Measurements from ENCODE around the gene C12orf60. TPM values are rescaled to one million over a fixed set of nuclear protein-coding genes. Genes with fewer than 3 reads are reported as not detected.
"Not testable (repeated sequence)": the region's sequence is repeated elsewhere in the genome, so short reads cannot be mapped to it uniquely, and the experiment has no call there.

Gene C12orf60, protein sequence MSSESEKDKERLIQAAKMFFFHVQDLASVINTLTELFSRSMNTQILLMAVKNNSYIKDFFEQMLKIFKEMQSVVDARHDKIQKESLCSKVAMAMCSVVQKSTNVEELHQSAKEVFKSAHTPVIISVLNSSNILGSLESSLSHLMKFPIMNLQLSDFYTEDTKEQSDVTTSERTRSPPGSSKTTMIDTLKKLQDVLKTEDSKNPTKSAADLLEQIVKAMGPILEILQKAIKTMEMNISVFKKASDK
- total RNA-seq: 1 to 10 TPM; 2.4 to 5.1 TPM

DNA sequence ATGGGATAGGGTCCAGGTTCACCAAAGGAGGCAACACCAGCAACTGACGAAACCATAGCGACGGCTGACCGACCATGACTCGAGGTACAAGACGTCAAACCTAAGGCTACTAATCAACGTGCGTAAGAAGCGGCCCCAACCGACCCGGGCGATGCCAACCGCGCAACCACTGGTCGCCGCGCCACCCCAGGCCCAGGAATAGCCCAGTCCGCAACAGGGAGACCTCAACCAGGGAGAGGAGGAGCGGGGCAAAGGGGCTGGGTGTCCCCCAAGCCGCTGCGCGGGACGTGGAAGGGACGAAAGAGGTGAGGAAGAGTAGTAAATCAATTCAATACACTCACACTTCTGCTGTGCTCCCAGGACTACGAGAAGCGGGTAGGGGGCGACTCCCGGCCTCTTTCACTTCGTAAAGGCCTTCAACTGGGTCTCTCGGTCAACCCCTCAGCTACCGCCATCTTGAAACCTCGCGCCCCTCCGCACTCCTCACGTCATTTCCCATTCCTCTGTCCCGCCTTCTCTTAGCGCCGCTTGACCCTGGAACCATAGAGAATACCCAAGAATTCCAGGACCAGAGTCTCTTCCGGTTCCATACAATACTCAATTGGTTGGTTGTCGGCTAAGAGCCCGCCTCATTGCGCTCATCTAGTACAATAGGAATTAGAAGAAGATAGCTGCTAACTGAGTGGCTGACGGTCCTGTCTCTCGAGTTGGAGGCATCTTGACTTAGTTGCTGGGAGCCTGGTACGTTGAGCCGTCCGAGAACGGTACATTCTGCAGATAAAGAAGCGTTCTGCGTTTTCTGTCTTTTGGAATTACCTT is at the start of gene C12orf60, which contains the start of gene WBP11:
Gene C12orf60, plus strand, starts transcription at position 660 of the 819 bp plus-strand sequence. CDS start 19,266 bp downstream, outside the sequence.
Gene WBP11, minus strand, starts transcription at position 468 of the 819 bp plus-strand sequence. CDS start 2,095 bp downstream, outside the sequence.
- peaks cover 5 to 24% of the 10 kb centered on the region in 2 donors for H3K36me3 Mint-ChIP-seq (ENCODE audit: insufficient read depth in 2 of 2)
- no peaks in the 10 kb centered on the region for H3K27me3 Mint-ChIP-seq (ENCODE audit: low read depth)
- peaks cover 17% of the 10 kb centered on the region for H3K4me1 Mint-ChIP-seq (ENCODE audit: low read depth)
- H3K9me3 Mint-ChIP-seq: no peaks in the 10 kb centered on the region
- H3K27ac Mint-ChIP-seq: no peak within 1 kb of the TSS
- no peak within 1 kb of the TSS for H3K4me3 Mint-ChIP-seq
- ATAC-seq (replicated peaks in 1 of 2) (peak; percentile 98), DNase-seq (peak; percentile 87 to 90)

- peaks cover 13 to 14% of the 10 kb centered on the region in 2 donors for H3K36me3 Mint-ChIP-seq (ENCODE audit: insufficient read depth in 2 of 2)
- ATAC-seq (replicated peaks in 1 of 2) (no peak), DNase-seq (no peak)
- no peaks in the 10 kb centered on the region for H3K27me3 Mint-ChIP-seq (ENCODE audit: low read depth)
- no peaks in the 10 kb centered on the region for H3K4me1 Mint-ChIP-seq (ENCODE audit: low read depth)
- H3K4me3 Mint-ChIP-seq: no peak overlapping the region
- no peak overlapping the region for H3K27ac Mint-ChIP-seq
- H3K9me3 Mint-ChIP-seq: peaks cover 0 to 5% of the 10 kb centered on the region in 2 donors
Observed at GRCh38 chr12:14756334-14757143, 46.9 kb upstream of the C12orf60 start.

- not testable (repeated sequence) for H3K27me3 Mint-ChIP-seq (ENCODE audit: low read depth); DNase-seq; H3K4me3 Mint-ChIP-seq; H3K4me1 Mint-ChIP-seq (ENCODE audit: low read depth); ATAC-seq (replicated peaks in 1 of 2)
- Mint-ChIP-seq H3K27ac (peak overlapping the region; percentile 24), H3K36me3 (ENCODE audit: insufficient read depth in 2 of 2) (peaks cover 15 to 20% of the 10 kb centered on the region in 2 donors), H3K9me3 (peaks cover 0 to 10% of the 10 kb centered on the region in 2 donors)
Observed at GRCh38 chr12:14759711-14760280, 43.7 kb upstream of the C12orf60 start.

DNA sequence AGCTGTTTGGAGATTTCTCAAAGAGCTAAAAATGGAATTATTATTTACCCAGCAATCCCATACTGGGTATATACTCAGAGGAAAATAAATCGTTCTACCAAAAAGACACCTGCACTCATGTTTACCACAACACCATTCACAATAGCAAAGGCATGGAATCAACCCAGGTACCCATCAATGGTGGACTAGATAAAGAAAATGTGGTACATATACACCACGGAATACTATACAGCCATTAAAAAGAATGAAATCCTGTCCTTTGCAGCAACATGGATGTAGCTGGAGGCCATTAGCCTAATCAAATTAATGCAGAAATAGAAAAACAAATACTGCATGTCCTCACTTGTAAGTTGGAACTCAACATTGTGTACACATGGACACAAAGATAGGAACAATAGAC is 38.1 kb upstream of the C12orf60 start:
- H3K9me3 Mint-ChIP-seq: peaks cover 9% of the 10 kb centered on the region in 2 donors
- peaks cover 30 to 51% of the 10 kb centered on the region in 2 donors for H3K36me3 Mint-ChIP-seq (ENCODE audit: insufficient read depth in 2 of 2)

DNA sequence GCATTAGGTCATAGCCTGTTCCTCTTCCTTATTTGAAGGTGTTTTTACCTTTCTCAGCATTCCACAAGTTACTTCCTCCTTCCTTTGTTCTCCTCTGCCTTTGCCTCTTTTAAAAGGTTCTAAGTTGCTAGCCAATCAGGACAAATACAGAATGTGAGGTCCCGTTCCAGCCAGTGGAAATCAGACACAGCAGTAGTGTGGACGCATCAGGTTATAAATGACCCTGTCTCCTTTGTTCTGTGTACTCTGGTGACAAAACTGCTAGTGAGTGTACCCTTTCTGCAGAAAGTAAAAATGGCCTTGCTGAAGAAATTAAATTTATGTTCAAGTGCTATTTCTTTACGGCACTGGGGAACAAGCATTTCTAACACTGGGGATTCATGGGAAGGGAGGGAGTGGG is 37.5 kb upstream of the C12orf60 start:
- not testable (repeated sequence) for H3K9me3 Mint-ChIP-seq; DNase-seq; H3K27me3 Mint-ChIP-seq (ENCODE audit: low read depth); H3K4me3 Mint-ChIP-seq; ATAC-seq (replicated peaks in 1 of 2)
- H3K36me3 Mint-ChIP-seq (ENCODE audit: insufficient read depth in 2 of 2): peaks cover 29 to 54% of the 10 kb centered on the region in 2 donors
- peak overlapping the region; percentile 39 for H3K27ac Mint-ChIP-seq
- peaks cover 43% of the 10 kb centered on the region for H3K4me1 Mint-ChIP-seq (ENCODE audit: low read depth)

More for the DNA sequence above, 38.1 kb upstream of the C12orf60 start:
- H3K4me1 Mint-ChIP-seq (ENCODE audit: low read depth): peaks cover 39% of the 10 kb centered on the region
- H3K27ac Mint-ChIP-seq: peak overlapping the region; percentile 80
- H3K27me3 Mint-ChIP-seq (ENCODE audit: low read depth): no peaks in the 10 kb centered on the region
- no peak overlapping the region for H3K4me3 Mint-ChIP-seq
- no peak for ATAC-seq (replicated peaks in 1 of 2)
- DNase-seq: no peak

DNA sequence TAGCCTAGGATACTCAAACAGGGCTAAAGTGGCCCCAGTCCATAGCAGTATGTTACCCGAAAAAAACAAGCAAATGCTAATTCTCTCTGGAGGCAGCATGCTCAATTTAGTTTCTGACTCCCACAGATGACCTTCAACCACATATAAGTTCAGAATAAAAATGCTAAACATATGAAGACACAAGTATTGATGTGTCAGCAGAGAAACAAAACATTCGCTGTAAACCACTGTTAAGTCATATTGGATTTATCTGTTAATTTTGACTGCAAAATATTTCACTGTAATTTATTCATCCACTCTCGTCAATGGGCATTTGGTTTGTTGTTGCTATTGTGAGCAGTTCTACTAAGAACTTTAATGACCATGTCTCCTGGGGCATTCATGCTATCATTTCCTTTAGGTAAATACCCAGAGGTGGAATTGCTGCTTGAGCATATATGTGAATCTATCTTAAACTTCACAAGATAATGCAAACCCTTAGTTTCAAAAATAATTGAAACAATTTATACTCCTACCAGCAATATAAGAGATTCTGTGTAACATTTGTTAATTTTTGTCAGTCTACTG is 36.7 kb upstream of the C12orf60 start:
- H3K27me3 Mint-ChIP-seq (ENCODE audit: low read depth): no peaks in the 10 kb centered on the region
- peaks cover 50% of the 10 kb centered on the region for H3K4me1 Mint-ChIP-seq (ENCODE audit: low read depth)
- H3K4me3 Mint-ChIP-seq: peak overlapping the region; percentile 20 to 67
- H3K9me3 Mint-ChIP-seq: peaks cover 7 to 9% of the 10 kb centered on the region in 2 donors
- peak overlapping the region; percentile 87 for H3K27ac Mint-ChIP-seq
- DNase-seq (no peak), ATAC-seq (replicated peaks in 1 of 2) (no peak)
- peaks cover 25 to 51% of the 10 kb centered on the region in 2 donors for H3K36me3 Mint-ChIP-seq (ENCODE audit: insufficient read depth in 2 of 2)

GRCh38 chr12:14767617-14768016 is 35.9 kb upstream of the C12orf60 start:
- peaks cover 4 to 9% of the 10 kb centered on the region in 2 donors for H3K9me3 Mint-ChIP-seq
- H3K4me3 Mint-ChIP-seq: peak overlapping the region; percentile 67 to 99
- H3K4me1 Mint-ChIP-seq (ENCODE audit: low read depth): peaks cover 50% of the 10 kb centered on the region
- DNase-seq: no peak
- H3K36me3 Mint-ChIP-seq (ENCODE audit: insufficient read depth in 2 of 2): peaks cover 25 to 47% of the 10 kb centered on the region in 2 donors
- H3K27ac Mint-ChIP-seq: peak overlapping the region; percentile 87
- no peak for ATAC-seq (replicated peaks in 1 of 2)
- H3K27me3 Mint-ChIP-seq (ENCODE audit: low read depth): no peaks in the 10 kb centered on the region

DNA sequence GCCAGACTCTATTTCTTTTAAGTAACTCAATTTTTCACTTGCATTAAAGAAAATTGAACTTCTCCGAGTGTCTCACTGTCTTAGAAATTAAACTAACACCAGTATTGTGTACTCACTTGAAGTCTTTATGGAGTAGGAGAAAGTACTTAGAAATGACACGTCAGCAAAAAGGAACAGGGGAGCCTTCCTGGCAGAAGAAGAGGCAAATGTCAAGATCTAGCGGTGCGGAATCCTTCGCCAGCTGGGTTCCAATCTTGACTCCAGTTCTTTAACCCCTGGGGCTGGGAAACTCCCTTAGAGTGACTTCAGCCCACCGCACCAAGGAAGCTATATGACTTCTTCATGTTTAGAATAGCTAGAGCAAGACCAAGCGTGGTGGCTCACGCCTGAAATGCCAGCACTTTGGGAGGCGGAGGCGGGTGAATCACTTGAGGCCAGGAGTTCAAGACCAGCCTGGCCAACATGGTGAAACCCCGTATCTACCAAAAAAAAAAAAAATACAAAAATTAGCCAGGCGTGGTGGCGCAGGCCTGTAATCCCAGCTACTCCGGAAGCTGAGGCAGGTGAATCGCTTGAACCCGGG is 34.6 kb upstream of the C12orf60 start:
- peaks cover 4 to 9% of the 10 kb centered on the region in 2 donors for H3K9me3 Mint-ChIP-seq
- peak overlapping the region; percentile 98 to 99 for H3K4me3 Mint-ChIP-seq
- peaks cover 24 to 46% of the 10 kb centered on the region in 2 donors for H3K36me3 Mint-ChIP-seq (ENCODE audit: insufficient read depth in 2 of 2)
- ATAC-seq (replicated peaks in 1 of 2) (no peak), DNase-seq (peak; percentile 47 to 57)
- no peaks in the 10 kb centered on the region for H3K27me3 Mint-ChIP-seq (ENCODE audit: low read depth)
- H3K4me1 Mint-ChIP-seq (ENCODE audit: low read depth): peaks cover 54% of the 10 kb centered on the region
- peak overlapping the region; percentile 99 for H3K27ac Mint-ChIP-seq

DNA sequence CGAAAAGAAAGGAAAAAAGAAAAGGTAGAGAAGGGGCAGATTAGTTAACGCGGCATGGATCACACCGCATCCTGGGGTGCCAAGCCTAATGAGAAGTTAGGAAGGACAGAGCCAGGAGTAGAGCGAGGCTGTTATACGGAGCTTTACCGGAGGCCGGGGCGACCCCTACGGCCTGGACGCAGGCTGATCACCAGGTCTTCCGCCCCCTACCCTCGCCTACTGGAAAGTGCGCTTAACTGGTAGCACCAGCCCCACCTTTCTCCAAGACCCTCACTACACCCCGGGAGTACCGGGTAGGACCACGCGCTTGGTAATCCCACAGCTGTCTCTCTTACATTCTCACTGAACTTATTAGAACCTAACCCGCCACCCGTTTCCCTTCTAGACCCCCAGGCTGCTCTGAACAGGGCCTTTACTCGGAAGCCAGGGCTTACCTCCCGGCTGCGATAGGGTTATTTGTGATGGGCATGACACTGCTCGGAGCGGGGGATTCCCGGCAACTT is 34.0 kb upstream of the C12orf60 start:
- ATAC-seq (replicated peaks in 1 of 2) (peak; percentile 2), DNase-seq (peak in 1 of 2 donors; percentile 48)
- peaks cover 4 to 9% of the 10 kb centered on the region in 2 donors for H3K9me3 Mint-ChIP-seq
- peaks cover 30 to 49% of the 10 kb centered on the region in 2 donors for H3K36me3 Mint-ChIP-seq (ENCODE audit: insufficient read depth in 2 of 2)
- H3K4me3 Mint-ChIP-seq: peak overlapping the region; percentile 98 to 99
- H3K4me1 Mint-ChIP-seq (ENCODE audit: low read depth): peaks cover 60% of the 10 kb centered on the region
- no peaks in the 10 kb centered on the region for H3K27me3 Mint-ChIP-seq (ENCODE audit: low read depth)
- peak overlapping the region; percentile 99 for H3K27ac Mint-ChIP-seq

- H3K27me3 Mint-ChIP-seq (ENCODE audit: low read depth): no peaks in the 10 kb centered on the region
- peak overlapping the region; percentile 99 for H3K27ac Mint-ChIP-seq
- peaks cover 31 to 48% of the 10 kb centered on the region in 2 donors for H3K36me3 Mint-ChIP-seq (ENCODE audit: insufficient read depth in 2 of 2)
- peak overlapping the region; percentile 98 to 99 for H3K4me3 Mint-ChIP-seq
- ATAC-seq (replicated peaks in 1 of 2) (peak; percentile 41 to 52), DNase-seq (peak; percentile 90 to 92)
- H3K4me1 Mint-ChIP-seq (ENCODE audit: low read depth): peaks cover 62% of the 10 kb centered on the region
- peaks cover 4 to 9% of the 10 kb centered on the region in 2 donors for H3K9me3 Mint-ChIP-seq
Observed at GRCh38 chr12:14769969-14770495, 33.4 kb upstream of the C12orf60 start.
